HG02571 (cell line): ENCODE results near the gene ZBTB12.

Experiments used
- ATAC-seq: cut with Tn5 transposase; IDR thresholded peaks from one replicate; pipeline ENCODE4 v1.9.1; 2021; ENCODE audit warnings: mild to moderate bottlenecking, moderate library complexity; ENCODE audit not compliant: unreplicated experiment

The ZBTB12 gene

GRCh38 chr6:31897612-31898382 lies 4.1 kb downstream of the ZBTB12 start, which contains the start of gene EHMT2:
Gene EHMT2 (minus strand): TSS chr6:31897698. CDS start chr6:31897677, 21 bp downstream.
- peak; percentile 42 for ATAC-seq

- no peak for ATAC-seq
Observed at GRCh38 chr6:31896856-31897611, 4.9 kb downstream of the ZBTB12 start.

GRCh38 chr6:31896493-31896855 lies 5.4 kb downstream of the ZBTB12 start:
- no peak for ATAC-seq

DNA sequence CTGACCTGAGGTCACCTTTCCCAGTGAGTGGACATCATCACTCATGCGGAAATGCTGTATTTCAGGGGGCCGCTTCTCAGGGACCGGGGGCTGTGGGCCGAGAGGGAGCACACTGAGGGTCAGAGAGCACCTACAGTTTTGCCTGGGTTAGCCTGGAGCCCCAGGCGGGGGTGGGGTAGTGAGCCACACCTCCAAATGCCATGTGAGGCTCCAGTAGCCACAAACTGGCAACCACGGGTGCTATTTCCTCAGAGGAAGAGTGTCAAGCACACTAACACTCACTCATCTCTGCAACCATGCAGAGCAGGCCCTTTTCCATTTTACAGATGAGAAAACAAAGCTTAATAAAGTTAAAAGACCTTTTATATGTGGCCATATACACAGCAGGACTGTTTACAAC lies 9.1 kb downstream of the ZBTB12 start:
- no peak for ATAC-seq

DNA sequence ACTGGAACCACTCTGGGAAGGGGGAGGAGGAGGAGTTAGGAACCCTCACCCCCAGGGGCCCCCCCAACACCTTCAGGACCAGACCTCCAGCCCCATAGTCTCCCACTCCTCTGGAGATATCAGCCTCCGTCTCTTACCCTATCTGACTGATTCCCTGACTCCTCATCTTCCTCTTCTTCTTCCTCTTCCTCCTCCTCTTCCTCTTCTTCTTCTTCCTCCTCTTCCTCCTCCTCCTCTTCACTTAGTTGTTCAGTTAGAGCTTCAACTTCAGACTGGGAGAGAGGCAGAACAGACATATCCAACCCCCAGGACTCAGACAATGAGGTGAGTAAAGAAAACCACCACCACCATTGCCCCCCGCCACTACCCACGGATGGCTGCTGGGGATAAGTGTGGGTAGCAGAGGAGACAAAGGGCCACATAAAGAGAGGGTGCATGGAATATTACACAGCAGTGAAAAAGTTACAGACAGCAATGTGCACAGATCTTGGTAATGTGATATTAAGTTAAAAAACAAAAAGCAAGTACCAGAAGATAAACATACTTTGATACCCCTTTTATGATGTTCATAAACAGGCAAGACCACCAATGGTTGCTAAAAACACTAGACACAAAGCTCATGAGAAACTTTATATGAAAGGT lies 12.4 kb downstream of the ZBTB12 start:
- no peak for ATAC-seq

DNA sequence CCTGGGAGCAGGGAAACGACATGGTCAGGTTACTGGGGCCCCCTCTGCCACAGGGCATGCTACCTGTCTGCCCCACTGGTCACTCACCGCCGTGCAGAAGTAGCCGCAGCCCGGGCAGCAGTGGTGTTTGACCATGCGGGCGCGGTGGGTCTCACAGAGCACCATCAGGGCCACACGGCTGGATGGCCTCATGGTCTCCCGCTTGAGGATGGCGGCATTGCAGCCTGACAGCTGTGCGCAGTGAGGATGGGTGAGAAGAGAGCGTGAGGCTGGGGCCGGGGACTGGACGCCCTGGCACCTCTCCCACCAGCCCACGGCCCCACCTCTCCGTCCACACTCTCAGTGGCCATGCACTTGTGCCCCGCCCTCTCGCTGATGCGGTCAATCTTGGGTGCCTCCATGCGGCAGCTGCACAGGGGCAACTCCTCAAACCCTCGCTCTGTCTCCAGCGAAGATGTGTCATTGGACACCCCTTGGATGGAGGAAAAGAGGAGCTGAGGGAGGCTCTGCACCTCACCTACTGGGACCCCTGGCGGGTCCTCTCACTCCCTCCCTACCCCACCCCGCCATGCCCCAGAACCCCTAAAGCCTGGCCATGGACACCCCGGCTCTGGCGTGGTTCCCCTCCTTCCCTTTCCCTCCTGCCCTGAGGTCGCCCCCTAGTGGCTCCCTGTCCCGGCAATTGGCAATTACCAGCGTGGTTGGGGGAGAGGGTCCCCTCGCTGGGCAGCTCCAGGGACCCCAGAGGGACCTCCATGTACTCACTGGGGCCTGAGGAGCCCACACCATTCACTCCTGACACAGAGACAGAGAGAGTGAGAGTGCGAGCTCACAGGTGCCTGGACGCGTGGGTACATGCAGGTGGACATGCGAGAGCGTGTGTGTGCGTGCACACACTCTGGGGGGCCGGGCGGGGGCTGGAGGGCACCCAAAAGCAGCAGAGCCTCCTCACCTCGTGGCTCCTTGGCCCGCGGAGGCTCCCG lies 13.3 kb downstream of the ZBTB12 start:
- ATAC-seq: no peak

- ATAC-seq: no peak
Observed at GRCh38 chr6:31887173-31888007, 14.5 kb downstream of the ZBTB12 start.

- ATAC-seq: no peak
Observed at GRCh38 chr6:31886541-31886991, 15.3 kb downstream of the ZBTB12 start.

DNA sequence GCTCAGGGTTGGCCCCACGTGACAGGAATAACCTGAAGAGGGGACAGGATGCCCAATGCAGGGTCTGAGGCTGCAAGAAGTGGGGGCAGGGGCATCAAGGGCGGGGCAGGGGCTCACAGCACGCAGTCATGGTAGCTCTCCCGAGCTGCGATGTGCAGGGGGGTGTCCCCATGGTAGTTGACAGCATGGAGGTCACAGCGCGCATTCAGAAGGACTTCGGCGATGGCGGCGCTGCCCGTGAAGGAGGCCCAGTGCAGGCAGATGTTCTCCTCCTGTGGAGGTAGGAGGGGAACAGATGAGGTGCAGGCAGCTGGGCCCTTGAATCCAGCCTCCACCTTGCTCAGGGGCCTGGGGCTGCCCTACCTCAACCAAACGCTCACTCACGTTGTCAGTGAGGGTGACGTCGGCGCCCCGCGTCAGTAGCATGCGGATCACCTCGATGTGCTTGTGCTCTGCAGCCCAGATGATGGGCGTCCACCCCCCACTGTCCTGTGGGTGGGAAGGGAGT lies 17.3 kb downstream of the ZBTB12 start:
- no peak for ATAC-seq

DNA sequence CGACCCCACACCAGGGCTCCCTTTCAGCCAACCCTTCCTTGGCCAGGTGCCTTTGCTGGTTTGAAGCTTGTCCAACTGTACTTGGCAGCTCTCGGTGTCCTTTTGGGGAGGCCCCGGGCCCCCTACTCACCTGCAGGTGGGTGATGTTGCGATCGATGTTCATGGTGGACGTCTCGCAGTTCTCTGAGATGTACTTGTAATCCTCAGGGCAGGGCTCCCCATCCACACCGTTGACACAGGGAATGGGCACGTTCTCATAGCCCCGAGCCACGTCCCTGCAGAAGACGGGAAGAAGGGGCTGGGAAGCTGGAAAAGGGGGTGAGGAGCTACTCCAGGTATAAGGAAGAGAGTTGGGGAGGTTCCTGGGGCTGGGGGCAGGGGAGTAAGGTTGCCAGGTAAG lies 18.2 kb downstream of the ZBTB12 start:
- ATAC-seq: no peak

DNA sequence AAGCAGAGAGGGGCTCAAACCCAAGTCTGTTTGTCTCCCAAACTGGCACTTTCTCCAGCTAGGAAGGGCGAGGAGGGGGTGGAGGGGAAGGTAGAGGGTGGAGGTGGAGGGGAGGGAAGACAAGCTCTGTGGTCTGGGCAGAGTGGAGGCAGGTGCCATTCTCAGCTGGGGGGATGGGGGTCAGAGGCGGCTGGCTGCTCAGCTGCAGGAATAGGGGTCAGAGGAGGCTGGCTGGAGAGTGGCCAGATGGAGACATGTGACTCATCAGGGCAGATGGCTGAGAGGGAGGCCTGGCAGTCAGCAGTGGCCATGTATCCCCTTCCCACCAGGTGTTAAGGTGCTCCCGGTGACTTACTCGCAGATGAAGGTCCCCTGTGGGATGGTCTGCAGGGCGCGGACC lies 19.5 kb downstream of the ZBTB12 start:
- no peak for ATAC-seq

GRCh38 chr6:31881136-31881859 lies 20.6 kb downstream of the ZBTB12 start:
- ATAC-seq: no peak

GRCh38 chr6:31880616-31881015 lies 21.3 kb downstream of the ZBTB12 start:
- no peak for ATAC-seq

- no peak for ATAC-seq
Observed at GRCh38 chr6:31879901-31880300, 22.0 kb downstream of the ZBTB12 start.

DNA sequence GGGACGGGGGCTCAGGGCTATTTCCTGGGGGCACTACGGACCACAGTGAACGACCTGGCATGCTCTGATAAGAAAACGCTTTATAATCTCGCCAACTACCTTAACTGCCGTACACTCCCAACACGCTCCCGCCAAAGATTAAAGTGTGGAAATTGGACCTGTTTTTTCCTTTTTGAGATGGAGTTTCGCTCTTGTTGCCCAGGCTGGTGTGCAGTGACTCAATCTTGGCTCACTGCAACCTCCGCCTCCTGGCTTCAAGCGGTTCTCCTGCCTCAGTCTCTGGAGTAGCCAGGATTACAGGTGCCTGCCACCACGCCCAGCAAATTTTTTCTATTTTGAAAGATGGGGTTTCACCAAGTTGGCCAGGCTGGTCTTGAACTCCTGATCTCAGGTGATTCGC lies 22.7 kb downstream of the ZBTB12 start:
- no peak for ATAC-seq

DNA sequence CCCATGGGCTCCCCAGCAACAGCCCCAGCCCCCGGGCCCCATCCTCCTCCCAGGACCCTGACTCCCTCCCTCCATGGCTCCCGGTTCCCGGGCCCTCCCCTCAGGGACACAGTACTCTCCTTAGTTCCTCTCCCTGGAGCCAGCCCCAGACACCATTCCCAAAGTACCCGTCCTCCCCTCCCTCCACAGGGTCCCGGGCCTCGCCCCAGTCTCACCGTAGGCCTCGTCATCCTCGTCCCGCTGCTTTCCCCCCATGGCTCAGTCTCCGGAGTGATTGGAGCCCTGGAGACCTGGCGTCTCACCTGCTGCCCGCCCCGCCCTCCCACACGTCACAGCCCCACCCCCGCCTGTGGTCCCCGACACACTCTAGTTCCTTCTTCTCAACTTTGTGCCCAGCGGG lies 23.2 kb downstream of the ZBTB12 start, which contains the start of gene SLC44A4:
Gene SLC44A4 (minus strand): TSS at position 272 of the 400 bp plus-strand sequence. CDS start 17 bp downstream, at position 255.
- no peak for ATAC-seq

DNA sequence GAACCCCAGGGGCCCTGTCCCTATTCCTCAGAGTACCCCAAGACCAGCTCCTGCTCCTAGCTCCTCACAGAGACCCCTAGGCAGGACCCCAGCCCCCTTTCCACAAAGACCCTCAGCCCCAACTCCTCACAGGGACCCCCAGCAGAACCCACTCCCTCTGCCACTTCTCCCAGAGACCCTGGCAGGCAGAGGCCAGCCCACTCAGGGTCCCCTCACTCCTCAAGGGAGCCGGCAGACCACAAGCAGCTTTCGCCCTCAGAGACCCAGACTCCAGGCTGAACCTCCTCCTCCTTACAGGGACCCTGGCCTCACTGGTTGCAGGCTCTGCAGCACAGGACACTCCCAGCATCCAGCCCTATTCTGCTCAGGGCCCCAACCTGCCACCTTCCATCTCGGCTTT lies 23.7 kb downstream of the ZBTB12 start:
- no peak for ATAC-seq

DNA sequence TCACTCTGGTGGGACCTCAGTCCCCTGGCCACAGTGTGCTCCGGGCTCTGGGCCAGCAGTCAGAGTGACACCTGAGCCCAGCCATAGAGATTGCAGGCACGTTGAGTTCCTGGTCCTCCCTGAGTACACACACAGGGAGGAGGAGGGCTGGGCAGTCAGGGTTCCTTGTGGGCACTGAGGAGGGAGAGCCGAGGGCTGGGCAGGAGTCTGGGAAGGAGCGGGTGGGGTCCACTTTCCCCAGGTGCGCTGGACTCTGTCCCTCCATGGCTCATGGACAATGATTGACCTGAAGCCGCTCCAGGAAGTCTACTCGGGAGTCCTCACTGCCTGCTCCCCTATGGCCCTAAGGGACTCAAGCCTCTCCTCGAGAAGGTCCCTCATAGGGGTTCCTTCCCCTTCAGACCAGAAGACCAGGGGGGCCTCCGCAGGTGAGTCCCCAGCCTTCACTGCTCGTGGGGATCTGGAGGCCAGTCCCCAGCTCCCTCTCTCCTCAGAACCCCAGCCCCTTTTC lies 24.2 kb downstream of the ZBTB12 start:
- no peak for ATAC-seq
